ENCODE measurements around the gene ADAM15. TPM values are rescaled to one million over a fixed set of nuclear protein-coding genes. Genes with fewer than 3 reads are reported as not detected.

The ADAM15 gene
- total and polyA plus RNA-seq, 12 donors = 46.7 to 305 (median 65.0) TPM

DNA sequence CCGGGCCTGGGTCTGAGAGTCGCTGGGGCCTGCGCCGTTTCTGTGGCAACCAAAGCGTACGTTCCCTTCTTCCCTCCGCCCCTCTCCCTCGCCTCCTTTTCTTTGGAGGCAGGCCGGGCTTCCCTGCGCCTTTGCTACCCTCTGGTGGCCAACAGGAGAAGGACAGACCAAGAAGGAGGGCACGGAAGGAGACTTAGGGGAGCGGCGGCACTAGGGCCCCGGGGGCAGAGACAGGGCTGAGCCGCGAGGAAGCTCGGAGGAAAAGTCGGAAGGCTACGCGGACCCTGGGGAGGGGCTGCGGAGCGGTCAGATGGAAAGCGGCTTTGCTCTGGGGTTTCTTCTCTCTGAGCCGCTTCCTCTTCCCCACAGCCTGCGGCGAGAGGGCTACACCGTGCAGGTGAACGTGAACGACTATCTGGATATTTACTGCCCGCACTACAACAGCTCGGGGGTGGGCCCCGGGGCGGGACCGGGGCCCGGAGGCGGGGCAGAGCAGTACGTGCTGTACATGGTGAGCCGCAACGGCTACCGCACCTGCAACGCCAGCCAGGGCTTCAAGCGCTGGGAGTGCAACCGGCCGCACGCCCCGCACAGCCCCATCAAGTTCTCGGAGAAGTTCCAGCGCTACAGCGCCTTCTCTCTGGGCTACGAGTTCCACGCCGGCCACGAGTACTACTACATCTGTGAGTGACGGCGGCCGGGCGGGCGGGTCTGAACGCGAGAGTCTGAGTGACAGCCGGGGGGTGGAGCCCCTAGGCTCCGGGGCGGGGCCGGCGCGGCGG lies 33.8 kb downstream of the ADAM15 start:
- Histone ChIP-seq H3K9me3 (no peaks in the 10 kb centered on the region), H3K27me3 (peaks cover 36 to 46% (median 46%) of the 10 kb centered on the region in 7 donors), H3K27ac (peak overlapping the region; percentile 67 to 92 (median 88)), H3K36me3 (no peaks in the 10 kb centered on the region), H3K4me3 (peak overlapping the region; percentile 33 to 82 (median 72)), H3K4me1 (peaks cover 23 to 62% (median 49%) of the 10 kb centered on the region in 9 donors)
- TF ChIP-seq, protein P1, sequence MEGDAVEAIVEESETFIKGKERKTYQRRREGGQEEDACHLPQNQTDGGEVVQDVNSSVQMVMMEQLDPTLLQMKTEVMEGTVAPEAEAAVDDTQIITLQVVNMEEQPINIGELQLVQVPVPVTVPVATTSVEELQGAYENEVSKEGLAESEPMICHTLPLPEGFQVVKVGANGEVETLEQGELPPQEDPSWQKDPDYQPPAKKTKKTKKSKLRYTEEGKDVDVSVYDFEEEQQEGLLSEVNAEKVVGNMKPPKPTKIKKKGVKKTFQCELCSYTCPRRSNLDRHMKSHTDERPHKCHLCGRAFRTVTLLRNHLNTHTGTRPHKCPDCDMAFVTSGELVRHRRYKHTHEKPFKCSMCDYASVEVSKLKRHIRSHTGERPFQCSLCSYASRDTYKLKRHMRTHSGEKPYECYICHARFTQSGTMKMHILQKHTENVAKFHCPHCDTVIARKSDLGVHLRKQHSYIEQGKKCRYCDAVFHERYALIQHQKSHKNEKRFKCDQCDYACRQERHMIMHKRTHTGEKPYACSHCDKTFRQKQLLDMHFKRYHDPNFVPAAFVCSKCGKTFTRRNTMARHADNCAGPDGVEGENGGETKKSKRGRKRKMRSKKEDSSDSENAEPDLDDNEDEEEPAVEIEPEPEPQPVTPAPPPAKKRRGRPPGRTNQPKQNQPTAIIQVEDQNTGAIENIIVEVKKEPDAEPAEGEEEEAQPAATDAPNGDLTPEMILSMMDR (IDR thresholded peaks at IDR 0.05) = peak; percentile 82 to 97 (median 92)
- ATAC-seq (peak; percentile 86 to 93 (median 90)), DNase-seq (peak; percentile 91 to 94)
- intact Hi-C loops (cut with DNase I) = loop anchor here in 8 of 10 donors (1.0 to 10.0 kb wide), 8 partner anchors 22 to 530 kb away; partner anchors contain the start of genes EFNA4 (in 2 of the 8), ADAM15 (in 1 of the 8), SLC50A1 (in 1 of the 8) and UBE2Q1 (in 1 of the 8)
- 0 to 1% methylated on average over 66 to 67 of the region's 67 CpGs for WGBS, 2 donors

DNA sequence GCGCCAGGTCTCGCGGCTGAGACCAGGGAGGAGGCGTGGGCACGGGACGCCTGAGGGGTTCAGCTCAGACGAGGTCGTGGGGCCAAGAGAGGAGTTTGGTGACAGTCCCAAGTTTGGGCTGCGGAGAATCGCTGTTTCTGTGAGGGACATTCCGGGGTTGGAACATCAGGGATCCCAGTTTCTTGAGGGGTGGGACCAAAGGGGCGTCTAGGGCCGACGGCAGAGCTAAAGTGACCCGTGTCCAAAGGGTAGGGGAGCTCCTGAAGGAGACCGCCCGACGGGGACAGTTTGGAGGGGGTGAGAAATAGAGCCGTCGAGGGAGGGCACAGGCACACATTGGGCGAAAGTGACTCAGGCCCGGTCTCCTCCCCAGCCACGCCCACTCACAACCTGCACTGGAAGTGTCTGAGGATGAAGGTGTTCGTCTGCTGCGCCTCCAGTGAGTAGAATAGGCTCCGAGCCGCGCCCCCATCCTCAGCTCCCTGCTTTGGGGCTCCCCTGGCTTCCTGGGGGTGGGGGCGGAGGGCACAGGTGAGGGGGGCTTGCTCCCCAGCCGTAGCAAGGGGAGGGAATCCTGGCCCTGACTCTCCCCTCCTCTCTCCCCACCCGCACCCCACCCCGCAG lies 34.5 kb downstream of the ADAM15 start:
- Histone ChIP-seq H3K9me3 (no peaks in the 10 kb centered on the region), H3K4me3 (peak overlapping the region; percentile 33 to 82 (median 72)), H3K36me3 (no peaks in the 10 kb centered on the region), H3K27ac (peak overlapping the region; percentile 67 to 92 (median 88)), H3K4me1 (peaks cover 16 to 55% (median 42%) of the 10 kb centered on the region in 9 donors), H3K27me3 (peaks cover 29 to 39% (median 39%) of the 10 kb centered on the region in 7 donors)
- intact Hi-C loops (cut with DNase I) = loop anchor here in 5 of 10 donors (2.0 to 10.0 kb wide), 6 partner anchors 23 to 531 kb away; partner anchors contain the start of genes ADAM15 (in 1 of the 5), EFNA4 (in 1 of the 5), SLC50A1 (in 1 of the 5) and UBE2Q1 (in 1 of the 5)
- WGBS, 2 donors = 2% methylated on average over 30 to 31 of the region's 32 CpGs
- TF ChIP-seq, protein P1 (IDR thresholded peaks at IDR 0.05) = no peak
- DNase-seq = peak; percentile 49 to 65
- peak in 7 of 8 donors; percentile 5 to 35 (median 17) for ATAC-seq

DNA sequence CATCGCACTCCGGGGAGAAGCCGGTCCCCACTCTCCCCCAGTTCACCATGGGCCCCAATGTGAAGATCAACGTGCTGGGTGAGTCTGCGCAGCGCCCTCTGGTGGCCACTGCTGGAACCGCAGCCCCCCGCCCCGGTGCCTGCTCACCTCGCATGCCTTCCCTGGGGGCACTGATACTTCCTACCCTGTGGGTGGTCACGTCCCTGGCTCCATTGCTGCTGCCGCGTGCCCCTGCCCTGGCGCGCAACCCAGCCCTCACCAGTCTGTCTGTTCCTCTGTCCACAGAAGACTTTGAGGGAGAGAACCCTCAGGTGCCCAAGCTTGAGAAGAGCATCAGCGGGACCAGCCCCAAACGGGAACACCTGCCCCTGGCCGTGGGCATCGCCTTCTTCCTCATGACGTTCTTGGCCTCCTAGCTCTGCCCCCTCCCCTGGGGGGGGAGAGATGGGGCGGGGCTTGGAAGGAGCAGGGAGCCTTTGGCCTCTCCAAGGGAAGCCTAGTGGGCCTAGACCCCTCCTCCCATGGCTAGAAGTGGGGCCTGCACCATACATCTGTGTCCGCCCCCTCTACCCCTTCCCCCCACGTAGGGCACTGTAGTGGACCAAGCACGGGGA lies 35.1 kb downstream of the ADAM15 start:
- ATAC-seq = peak; percentile 5 to 41 (median 24)
- Histone ChIP-seq H3K9me3 (no peaks in the 10 kb centered on the region), H3K36me3 (no peaks in the 10 kb centered on the region), H3K27me3 (peaks cover 22 to 33% (median 33%) of the 10 kb centered on the region in 7 donors), H3K27ac (peak overlapping the region in 2 of 10 donors; percentile 88 to 89), H3K4me3 (peak overlapping the region in 7 of 10 donors; percentile 61 to 78 (median 72)), H3K4me1 (peaks cover 12 to 51% (median 38%) of the 10 kb centered on the region in 9 donors)
- 20 to 21% methylated on average over 21 to 24 of the region's 24 CpGs for WGBS, 2 donors
- DNase-seq = peak; percentile 60 to 74
- intact Hi-C loops (cut with DNase I) = loop anchor here in 2 of 10 donors (2.0 to 10.0 kb wide), 3 partner anchors 43 to 531 kb away; partner anchors contain the start of genes SLC50A1 (in 1 of the 2) and UBE2Q1 (in 1 of the 2)
- TF ChIP-seq, protein P1 (IDR thresholded peaks at IDR 0.05) = peak; percentile 95 to 99 (median 97)

Measured in heart right ventricle (tissue), 16 donors.